HG02970 (cell line): ENCODE measurements around the gene TOMM70.
"Not testable (repeated sequence)": the region's sequence is repeated elsewhere in the genome, so short reads cannot be mapped to it uniquely, and the experiment has no call there.

ENCODE experiments used
- ATAC-seq: cut with Tn5 transposase; IDR thresholded peaks from one replicate; pipeline ENCODE4 v1.9.1; 2021; ENCODE audit warnings: mild to moderate bottlenecking, moderate library complexity, moderate number of reproducible peaks; ENCODE audit not compliant: unreplicated experiment, low FRiP score

TOMM70 gene

GRCh38 chr3:100370756-100371155 lies 30.1 kb downstream of the TOMM70 start:
- ATAC-seq, result no peak

DNA sequence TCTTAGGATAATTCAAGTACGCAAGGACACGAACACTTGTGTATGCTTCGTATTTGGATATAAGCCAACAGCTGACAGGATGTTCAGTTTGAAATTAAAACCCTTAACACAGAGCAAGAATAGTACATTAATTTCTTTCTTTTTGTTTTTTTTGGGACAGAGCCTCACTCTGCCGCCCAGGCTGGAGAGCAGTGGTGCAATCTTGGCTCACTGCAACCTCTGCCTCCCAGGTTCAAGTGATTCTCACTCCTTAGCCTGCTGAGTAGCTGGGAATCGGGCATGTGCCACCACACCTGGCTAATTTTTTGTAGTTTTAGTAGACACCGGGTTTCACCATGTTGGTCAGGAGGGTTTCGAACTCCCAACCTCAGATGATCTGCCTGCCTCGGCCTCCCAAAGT lies 32.4 kb downstream of the TOMM70 start:
- no peak for ATAC-seq

DNA sequence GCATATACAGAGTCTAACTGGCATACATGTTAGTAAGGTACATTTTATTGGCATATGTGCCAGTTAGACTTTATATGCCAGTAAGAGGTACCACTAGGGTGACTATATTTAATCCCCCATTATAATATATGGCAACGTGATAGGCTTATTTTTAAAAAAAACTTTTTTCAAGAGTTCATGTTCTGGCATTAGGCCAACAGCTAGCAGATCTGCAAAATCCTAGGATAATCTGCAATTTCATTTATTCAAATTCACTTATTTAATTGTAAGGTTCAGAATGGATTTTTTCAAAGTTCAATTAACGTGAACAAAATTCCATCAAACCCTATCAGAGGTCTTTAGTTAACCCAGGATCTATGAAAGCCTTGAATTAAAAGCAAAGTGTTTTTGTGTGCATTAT lies 34.5 kb downstream of the TOMM70 start:
- ATAC-seq, result no peak

- ATAC-seq, result no peak
Measured at GRCh38 chr3:100364421-100364820, 36.5 kb downstream of the TOMM70 start.

DNA sequence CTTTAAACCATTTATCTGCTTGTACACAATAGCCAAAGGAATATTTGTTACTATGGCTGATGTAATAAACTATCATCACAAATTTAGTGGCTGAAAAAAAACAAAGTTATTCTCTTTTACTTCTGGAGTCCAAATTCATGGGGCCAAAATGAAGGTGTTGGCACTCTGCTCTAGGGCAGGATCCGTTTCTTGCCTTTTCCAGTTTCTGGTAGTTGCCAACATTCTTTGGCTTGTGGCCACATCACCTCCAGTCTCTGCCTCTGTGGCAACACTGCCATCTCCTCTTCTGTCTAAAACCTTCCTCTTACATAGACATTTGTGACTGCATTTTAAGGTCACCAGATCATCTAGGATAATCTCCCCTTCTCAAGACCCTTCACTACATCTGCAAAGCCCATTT lies 39.0 kb downstream of the TOMM70 start:
- ATAC-seq, result no peak

GRCh38 chr3:100360757-100361496 lies 40.0 kb downstream of the TOMM70 start:
- no peak for ATAC-seq

DNA sequence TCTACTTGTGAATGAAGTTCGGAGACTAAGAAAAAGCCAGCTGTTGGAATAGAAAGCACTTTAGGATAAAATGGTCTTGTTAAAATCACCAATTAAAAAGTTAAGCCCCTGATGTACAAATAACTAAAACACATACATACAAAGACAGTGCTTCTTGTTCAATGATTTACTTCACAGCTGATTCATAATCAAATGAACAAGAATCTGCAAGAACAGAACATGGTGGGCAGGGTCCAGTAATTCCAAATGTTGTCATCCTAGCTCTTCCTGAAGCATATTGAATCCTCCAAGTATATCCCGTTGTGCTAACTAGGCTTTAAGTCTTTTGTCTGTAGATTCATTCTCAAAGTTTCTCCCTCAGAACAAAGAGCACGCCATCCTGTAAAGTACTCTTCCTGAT lies 41.9 kb downstream of the TOMM70 start:
- ATAC-seq, result no peak

DNA sequence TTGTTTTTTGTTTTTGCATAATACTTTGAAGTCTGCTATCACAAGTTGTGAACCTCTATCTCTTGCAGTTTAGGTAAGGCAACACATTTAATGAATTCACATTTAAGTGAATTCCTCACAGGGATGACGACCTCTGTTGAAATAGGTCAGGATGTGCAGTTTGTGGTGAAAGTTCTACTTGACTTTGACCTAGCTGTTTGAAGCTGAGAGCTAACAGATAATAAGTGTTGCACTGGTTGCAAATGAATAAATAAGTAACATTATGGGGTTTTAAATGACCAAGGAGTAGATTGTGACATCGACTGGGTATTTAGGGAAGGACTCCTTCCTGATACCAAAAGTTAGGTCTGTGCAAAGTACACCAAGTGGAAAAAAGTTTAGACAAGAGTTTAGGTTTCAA lies 42.5 kb downstream of the TOMM70 start:
- ATAC-seq, result no peak

DNA sequence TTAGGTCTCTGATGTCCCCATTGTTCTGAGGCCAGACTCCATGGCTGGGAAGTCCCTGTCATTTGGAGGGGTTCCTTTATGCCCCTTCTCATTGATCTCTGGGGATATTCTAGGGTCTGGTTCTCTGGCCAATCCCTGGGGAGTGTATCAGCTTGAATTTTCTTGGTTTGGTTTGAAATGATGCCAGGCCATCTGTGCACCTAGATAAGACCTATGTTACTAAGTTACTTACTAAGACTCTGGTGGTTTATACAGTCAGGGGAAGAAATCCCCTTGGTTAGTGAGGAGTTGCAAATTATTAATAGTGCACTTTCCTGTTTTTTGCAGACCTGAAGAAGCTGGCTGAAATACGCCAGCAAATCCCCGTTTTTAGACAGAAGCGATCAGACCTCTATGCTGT lies 46.0 kb downstream of the TOMM70 start:
- no peak for ATAC-seq

DNA sequence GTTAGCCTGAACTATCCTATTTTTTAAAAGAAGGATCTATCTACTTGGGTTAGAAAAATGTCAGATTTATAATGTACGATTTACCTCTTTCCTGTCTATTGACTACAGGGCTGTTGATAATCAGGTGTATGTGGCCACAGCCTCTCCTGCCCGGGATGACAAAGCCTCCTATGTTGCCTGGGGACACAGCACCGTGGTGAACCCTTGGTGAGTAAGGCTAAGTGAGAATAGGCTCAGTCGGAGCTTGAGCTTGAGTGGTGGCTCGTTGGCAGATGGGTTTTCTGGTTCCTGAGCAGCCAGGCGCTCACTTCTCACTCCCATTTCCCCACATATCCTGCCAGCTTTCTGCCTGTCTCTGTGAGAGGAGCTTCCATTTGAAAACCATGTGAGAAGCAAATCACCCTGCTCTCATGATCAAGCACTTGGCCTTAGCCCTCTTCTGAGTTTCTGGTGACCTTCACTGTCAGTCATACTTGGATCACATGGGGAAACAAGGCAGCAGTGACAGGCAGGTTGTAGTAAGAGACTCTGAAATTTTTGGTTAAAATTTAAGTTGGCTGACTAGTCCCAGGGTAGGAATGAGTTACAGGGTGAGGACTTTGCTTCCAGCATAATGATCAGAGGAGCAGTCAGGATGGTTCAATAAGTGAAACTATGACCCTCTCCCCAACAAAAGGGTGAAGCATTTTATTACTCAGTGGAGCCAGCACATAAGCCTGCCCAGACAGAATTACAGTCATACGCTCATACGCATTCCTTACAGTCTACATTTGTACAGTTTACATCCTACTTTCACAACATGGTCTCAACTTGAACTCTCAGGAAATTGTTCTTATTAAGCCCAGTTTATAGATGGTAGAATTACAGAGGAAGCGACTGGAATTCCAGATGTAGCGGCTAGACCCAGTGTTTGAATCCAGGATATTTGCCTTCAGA lies 48.3 kb downstream of the TOMM70 start:
- no peak for ATAC-seq

- not testable (repeated sequence) for ATAC-seq
Measured at GRCh38 chr3:100351770-100352169, 49.1 kb downstream of the TOMM70 start.

GRCh38 chr3:100348727-100349126 lies 52.2 kb downstream of the TOMM70 start:
- ATAC-seq, result no peak

DNA sequence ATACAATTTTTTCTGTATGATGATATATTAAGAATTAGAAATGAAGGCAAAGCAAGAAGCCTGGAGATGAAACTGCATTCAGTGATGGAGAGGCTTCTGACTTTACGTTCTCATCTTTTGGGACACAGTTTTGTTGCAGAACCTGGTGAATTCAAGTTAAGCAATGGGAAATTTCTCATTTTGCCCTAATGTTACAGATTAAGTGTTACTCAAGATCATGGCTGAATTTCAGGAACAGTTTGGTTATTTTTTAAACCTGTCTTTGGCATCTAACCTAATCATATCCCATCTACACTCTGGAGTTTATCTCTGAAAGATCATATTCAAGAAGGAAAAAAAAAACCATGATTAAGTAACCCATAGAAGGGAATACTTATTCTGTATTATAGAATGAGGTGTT lies 60.4 kb downstream of the TOMM70 start:
- ATAC-seq, result no peak

DNA sequence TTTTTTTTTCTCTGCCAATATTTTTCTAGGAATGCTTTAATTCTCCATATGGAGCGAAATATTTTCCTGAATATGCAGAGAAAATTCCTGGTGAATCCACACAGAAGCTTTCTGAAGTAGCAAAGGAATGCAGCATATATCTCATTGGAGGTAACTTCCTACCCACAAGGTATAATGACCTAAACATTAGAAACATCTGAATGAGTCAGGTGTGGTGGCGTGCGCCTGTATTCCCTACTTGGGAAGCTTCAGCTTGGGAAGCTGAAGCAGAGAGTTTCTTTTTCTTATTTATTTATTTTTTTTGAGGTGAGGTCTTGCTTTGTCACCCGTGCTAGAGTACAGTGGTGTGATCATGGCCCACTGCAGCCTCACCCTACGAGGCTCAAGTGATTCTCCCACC lies 61.1 kb downstream of the TOMM70 start:
- ATAC-seq, result no peak

GRCh38 chr3:100338911-100339310 lies 62.0 kb downstream of the TOMM70 start:
- ATAC-seq, result no peak

DNA sequence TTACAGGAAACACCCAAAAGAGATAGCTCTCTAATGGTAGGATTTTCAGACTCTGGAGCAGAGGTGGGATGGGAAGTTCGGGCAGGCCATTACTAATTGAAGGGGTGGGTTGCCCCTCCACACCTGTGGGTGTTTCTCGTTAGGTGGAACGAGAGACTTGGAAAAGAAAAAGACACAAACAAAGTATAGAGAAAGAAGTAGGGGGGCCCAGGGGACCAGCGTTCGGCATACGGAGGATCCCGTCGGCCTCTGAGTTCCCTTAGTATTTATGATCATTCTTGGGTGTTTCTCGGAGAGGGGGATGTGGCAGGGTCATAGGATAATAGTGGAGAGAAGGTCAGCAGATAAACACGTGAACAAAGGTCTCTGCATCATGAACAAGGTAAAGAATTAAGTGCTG lies 64.7 kb downstream of the TOMM70 start:
- ATAC-seq, result not testable (repeated sequence)

DNA sequence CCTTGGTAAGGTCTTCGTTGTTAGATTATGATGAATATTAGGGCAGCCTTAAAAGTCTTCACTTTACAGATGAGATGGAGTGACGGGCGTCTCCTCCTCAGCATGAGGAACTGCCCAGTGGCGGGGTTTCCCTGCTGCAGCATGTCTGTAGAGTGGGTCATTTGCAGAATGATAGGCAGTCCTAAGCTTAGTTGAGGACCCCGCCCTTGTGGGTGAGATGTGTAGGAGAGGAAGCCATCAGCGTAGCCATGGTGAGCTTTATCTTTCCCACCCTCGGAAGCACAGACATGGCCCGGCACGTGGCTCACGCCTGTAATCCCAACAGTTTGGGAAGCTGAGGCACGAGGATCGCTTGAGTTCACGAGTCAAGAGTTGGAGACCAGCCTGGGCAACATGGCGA lies 65.5 kb downstream of the TOMM70 start:
- no peak for ATAC-seq

- ATAC-seq, result peak; percentile 94
Measured at GRCh38 chr3:100334488-100335351, 66.2 kb downstream of the TOMM70 start, which contains the start of gene NIT2. Gene NIT2 (plus strand): TSS chr3:100334757. CDS start chr3:100334792, 35 bp downstream.

- no peak for ATAC-seq
Measured at GRCh38 chr3:100333970-100334487, 66.9 kb downstream of the TOMM70 start.

GRCh38 chr3:100333051-100333450 lies 67.8 kb downstream of the TOMM70 start:
- no peak for ATAC-seq
